ENCODE results near the gene ALOXE3. TPM values are rescaled to one million over a fixed set of nuclear protein-coding genes. Genes with fewer than 3 reads are reported as not detected.

The ALOXE3 gene
- total RNA-seq, 2 donors from 2014 or later: not detected

DNA sequence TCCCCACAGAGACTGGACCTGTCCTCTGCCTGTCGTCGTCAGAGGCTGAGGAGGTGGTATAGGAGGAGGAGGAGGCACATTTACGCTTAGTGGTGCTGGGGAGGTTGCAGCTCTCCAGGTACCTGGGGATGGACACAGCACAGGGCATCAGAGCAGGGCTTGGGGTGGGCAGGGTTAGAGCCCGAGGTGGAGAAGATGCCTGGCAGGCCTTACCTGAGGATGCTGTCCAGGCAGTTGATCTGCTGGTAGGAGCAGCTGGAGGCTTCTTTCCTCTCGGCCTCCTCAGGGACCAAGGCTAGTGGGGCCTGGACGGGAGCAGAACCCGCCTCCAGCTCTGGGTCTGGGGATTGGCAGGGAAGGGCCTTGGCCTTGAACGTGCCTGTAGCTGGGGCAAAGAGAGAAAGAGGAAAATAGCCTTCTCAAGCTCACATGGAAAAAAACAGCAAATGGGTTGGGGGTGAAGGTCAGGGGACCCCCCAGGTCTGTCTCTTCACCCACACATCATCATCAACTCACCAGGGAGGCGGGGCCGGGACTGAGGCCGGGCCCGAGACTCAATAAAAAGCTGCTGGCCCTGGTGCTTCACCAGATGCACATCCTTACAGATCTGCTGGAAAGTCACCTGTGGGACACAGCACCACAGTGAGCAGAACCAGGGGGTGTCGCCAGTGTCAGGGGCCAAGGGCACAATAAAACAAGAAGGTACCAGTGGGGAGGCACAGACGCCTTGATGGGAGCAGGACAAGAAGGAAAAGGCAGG lies 28.2 kb upstream of the ALOXE3 start:
- peaks cover 75 to 78% of the 10 kb centered on the region in 2 donors for H3K36me3 ChIP-seq (replicated peaks in 1 of 2; ENCODE audit: insufficient read depth in 1 of 2, low read depth in 2 of 2)
- no peak for DNase-seq

DNA sequence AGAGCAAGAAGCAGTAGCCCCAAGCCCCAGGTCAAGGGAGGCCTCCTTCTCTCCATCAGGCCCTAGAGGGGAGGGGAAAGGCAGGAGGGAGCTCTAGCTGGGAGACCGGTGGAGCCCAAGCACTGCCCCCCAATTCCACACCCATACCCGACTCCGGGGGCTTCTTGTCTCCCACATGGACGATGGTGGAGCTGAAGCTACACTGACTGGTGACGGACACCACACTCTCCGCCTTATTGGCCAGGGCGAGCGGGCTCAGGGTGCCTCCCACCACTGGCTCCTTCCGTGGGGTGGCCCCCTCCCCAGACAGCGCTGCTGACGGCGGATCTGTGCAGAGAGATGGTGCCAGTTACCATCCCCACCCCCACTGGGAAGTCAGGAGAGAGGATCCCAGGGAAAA lies 27.5 kb upstream of the ALOXE3 start:
- H3K9me3 ChIP-seq: no peaks in the 10 kb centered on the region
- peaks cover 17% of the 10 kb centered on the region for H3K4me1 ChIP-seq
- intact Hi-C loops (cut with DNase I): no loop called here
- peaks cover 75 to 84% of the 10 kb centered on the region in 2 donors for H3K36me3 ChIP-seq (replicated peaks in 1 of 2; ENCODE audit: insufficient read depth in 1 of 2, low read depth in 2 of 2)
- DNase-seq: no peak
- no peaks in the 10 kb centered on the region for H3K27me3 ChIP-seq
- peak overlapping the region in 1 of 4 donors; percentile 39 for H3K27ac ChIP-seq
- no peak overlapping the region for H3K4me3 ChIP-seq
- TF ChIP-seq, protein P1, sequence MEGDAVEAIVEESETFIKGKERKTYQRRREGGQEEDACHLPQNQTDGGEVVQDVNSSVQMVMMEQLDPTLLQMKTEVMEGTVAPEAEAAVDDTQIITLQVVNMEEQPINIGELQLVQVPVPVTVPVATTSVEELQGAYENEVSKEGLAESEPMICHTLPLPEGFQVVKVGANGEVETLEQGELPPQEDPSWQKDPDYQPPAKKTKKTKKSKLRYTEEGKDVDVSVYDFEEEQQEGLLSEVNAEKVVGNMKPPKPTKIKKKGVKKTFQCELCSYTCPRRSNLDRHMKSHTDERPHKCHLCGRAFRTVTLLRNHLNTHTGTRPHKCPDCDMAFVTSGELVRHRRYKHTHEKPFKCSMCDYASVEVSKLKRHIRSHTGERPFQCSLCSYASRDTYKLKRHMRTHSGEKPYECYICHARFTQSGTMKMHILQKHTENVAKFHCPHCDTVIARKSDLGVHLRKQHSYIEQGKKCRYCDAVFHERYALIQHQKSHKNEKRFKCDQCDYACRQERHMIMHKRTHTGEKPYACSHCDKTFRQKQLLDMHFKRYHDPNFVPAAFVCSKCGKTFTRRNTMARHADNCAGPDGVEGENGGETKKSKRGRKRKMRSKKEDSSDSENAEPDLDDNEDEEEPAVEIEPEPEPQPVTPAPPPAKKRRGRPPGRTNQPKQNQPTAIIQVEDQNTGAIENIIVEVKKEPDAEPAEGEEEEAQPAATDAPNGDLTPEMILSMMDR (IDR thresholded peaks at IDR 0.05): no peak
- TF ChIP-seq POLR2A (IDR thresholded peaks at IDR 0.05): no peak
- no peak for ATAC-seq
- WGBS, 2 donors: 88 to 93% methylated on average over 9 to 12 of the region's 12 CpGs

More for the DNA sequence above, 28.2 kb upstream of the ALOXE3 start:
- TF ChIP-seq POLR2A (IDR thresholded peaks at IDR 0.05): no peak
- TF ChIP-seq, protein P1 (IDR thresholded peaks at IDR 0.05): no peak
- intact Hi-C loops (cut with DNase I): no loop called here
- Histone ChIP-seq H3K27ac (peak overlapping the region in 3 of 4 donors; percentile 16 to 39 (median 22)), H3K4me1 (peaks cover 24% of the 10 kb centered on the region), H3K4me3 (no peak overlapping the region), H3K9me3 (no peaks in the 10 kb centered on the region), H3K27me3 (no peaks in the 10 kb centered on the region)
- 86 to 92% methylated on average over 13 of the region's 14 CpGs for WGBS, 2 donors
- ATAC-seq: no peak

DNA sequence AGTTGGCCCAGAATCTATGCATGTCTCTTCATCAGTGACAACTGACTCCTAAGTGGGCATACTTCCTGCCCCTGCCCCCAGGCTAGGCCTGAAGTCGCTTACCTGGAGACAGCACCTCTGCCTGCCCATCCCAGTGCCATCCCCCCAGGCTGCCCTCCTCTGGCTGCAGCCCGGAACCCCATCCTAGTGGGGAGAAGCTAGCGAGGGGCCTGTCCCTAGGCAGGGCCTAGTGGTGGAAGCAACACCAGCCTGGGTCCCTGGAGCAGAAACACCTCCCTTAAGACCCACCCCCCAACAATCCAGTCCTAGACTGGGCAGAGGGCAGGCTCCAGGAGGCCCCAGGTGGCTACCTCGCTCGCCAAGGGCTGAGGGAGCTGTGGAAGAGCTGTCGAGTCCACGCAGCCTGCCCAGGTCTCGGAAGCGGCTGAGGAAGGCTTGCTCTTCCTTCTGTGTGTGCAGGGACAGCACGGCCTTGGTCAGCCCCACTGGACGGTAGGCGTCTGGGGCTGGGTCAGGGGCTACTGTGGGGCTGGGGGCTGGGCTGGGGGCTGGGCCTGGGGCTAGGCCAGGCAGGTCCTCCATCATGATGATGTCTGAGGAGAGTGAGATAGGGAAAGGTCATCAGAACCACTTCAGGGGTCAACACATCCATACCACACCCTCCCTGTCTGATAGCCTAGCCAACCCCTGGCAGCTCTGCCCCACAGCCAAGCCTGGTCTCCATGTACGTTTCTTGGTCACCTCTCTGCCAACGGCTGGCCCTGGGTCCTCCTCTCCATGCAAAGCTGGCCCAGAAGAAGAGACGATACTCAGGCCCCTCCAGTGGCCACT lies 26.3 kb upstream of the ALOXE3 start:
- Histone ChIP-seq H3K9me3 (no peaks in the 10 kb centered on the region), H3K27ac (no peak overlapping the region), H3K4me1 (peaks cover 14% of the 10 kb centered on the region), H3K4me3 (no peak overlapping the region), H3K36me3 (replicated peaks in 1 of 2; ENCODE audit: insufficient read depth in 1 of 2, low read depth in 2 of 2) (peaks cover 69 to 82% of the 10 kb centered on the region in 2 donors), H3K27me3 (no peaks in the 10 kb centered on the region)
- WGBS, 2 donors: 87 to 93% methylated on average over 7 to 12 of the region's 15 CpGs
- no peak for ATAC-seq
- intact Hi-C loops (cut with DNase I): no loop called here
- no peak for TF ChIP-seq POLR2A (IDR thresholded peaks at IDR 0.05)
- TF ChIP-seq, protein P1 (IDR thresholded peaks at IDR 0.05): no peak
- DNase-seq: no peak

DNA sequence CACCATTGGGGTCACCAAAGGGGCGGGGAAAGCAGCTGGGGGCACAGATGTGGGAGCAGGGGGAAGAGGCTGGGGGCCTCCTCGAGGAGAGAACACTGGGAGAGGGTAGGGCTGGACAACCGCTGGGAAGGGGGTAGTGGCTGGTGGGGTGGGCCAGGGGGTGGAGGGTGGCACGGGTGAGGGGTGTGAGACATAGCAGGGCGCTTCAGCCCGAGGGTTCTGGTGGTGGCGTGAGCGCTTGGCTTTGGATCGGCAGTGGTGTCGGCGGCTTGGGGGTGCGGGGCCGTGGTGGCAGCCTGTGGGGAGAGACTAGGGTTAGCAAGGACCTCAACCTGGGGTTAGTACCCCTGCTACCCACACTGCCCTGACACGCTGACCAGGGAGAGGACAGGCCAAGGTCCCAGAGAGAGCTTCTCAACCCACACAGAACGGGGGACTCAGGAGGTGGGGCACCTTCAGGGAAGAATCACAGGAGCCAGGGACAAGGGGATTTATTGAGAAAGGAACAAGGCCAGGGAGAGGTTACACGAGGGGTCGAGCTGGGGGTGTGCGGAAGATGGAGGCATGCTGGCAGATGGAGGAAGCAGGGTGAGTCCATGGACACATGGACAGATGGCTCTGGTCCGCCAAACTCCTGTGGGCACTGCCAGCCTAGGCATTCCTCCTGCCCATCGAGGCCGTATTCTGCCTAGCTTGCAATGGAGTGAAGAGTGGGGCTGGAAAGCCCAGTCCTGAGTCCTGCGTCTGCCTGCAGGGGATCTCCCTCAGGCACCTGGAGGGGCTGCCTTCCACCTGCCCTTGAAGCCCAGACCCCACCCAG lies 25.5 kb upstream of the ALOXE3 start:
- Histone ChIP-seq H3K4me3 (no peak overlapping the region), H3K9me3 (no peaks in the 10 kb centered on the region), H3K27me3 (no peaks in the 10 kb centered on the region), H3K27ac (peak overlapping the region in 1 of 4 donors; percentile 8), H3K4me1 (peaks cover 22% of the 10 kb centered on the region), H3K36me3 (replicated peaks in 1 of 2; ENCODE audit: insufficient read depth in 1 of 2, low read depth in 2 of 2) (peaks cover 65 to 76% of the 10 kb centered on the region in 2 donors)
- intact Hi-C loops (cut with DNase I): no loop called here
- no peak for ATAC-seq
- TF ChIP-seq, protein P1 (IDR thresholded peaks at IDR 0.05): no peak
- no peak for TF ChIP-seq POLR2A (IDR thresholded peaks at IDR 0.05)
- WGBS, 2 donors: 89% methylated on average over 20 to 22 of the region's 22 CpGs
- peak in 2 of 4 donors; percentile 18 to 22 for DNase-seq

Data from body of pancreas (tissue), 4 donors.